ENCODE results near the gene LSM3. TPM values are rescaled to one million over a fixed set of nuclear protein-coding genes. Genes with fewer than 3 reads are reported as not detected.
A peak's percentile ranks its signal among the peaks of the same experiment; 100 is the strongest.

The LSM3 gene
- polyA plus RNA-seq, 2 donors, result 5.3 to 10.8 TPM

- 80 to 81% methylated on average over 3 of the region's 3 CpGs for WGBS, 2 donors
- Histone ChIP-seq H3K36me3 (ENCODE audit: control insufficient read depth in 2 of 2, insufficient read depth in 2 of 2, low read length in 1 of 2) (peaks cover 3 to 5% of the 10 kb centered on the region in 2 donors), H3K9me3 (ENCODE audit: control insufficient read depth in 2 of 2, insufficient read depth in 1 of 2, low read depth in 1 of 2, low read length in 1 of 2) (no peaks in the 10 kb centered on the region), H3K4me1 (ENCODE audit: control insufficient read depth in 2 of 2, insufficient read depth in 2 of 2, low read length in 1 of 2) (no peaks in the 10 kb centered on the region), H3K27ac (ENCODE audit: low read depth in 2 of 2, low read length in 1 of 2) (peak overlapping the region in 1 of 2 donors; percentile 43), H3K27me3 (ENCODE audit: control insufficient read depth in 1 of 2, insufficient read depth in 2 of 2, low read length in 2 of 2) (no peaks in the 10 kb centered on the region), H3K4me3 (ENCODE audit: low read depth in 1 of 2, low read length in 2 of 2) (no peak overlapping the region)
These were observed 2.6 kb downstream of the LSM3 start for GRCh38 chr3:14181253-14181652.

- peak overlapping the region in 1 of 2 donors; percentile 47 for H3K27ac ChIP-seq (ENCODE audit: low read depth in 2 of 2, low read length in 1 of 2)
- H3K4me1 ChIP-seq (ENCODE audit: control insufficient read depth in 2 of 2, insufficient read depth in 2 of 2, low read length in 1 of 2), result no peaks in the 10 kb centered on the region
- H3K4me3 ChIP-seq (ENCODE audit: low read depth in 1 of 2, low read length in 2 of 2), result no peak overlapping the region
- 41 to 53% methylated on average over 2 of the region's 2 CpGs for whole genome bisulfite sequencing, 2 donors
- peaks cover 3 to 9% of the 10 kb centered on the region in 2 donors for H3K36me3 ChIP-seq (ENCODE audit: control insufficient read depth in 2 of 2, insufficient read depth in 2 of 2, low read length in 1 of 2)
- H3K9me3 ChIP-seq (ENCODE audit: control insufficient read depth in 2 of 2, insufficient read depth in 1 of 2, low read depth in 1 of 2, low read length in 1 of 2), result no peaks in the 10 kb centered on the region
- no peaks in the 10 kb centered on the region for H3K27me3 ChIP-seq (ENCODE audit: control insufficient read depth in 1 of 2, insufficient read depth in 2 of 2, low read length in 2 of 2)
These were observed 4.5 kb downstream of the LSM3 start for GRCh38 chr3:14183015-14183577.

GRCh38 chr3:14186854-14187458, 8.3 kb downstream of the LSM3 start:
- 95 to 96% methylated on average over 5 of the region's 5 CpGs for WGBS, 2 donors
- H3K4me3 ChIP-seq (ENCODE audit: low read depth in 1 of 2, low read length in 2 of 2), result no peak overlapping the region

GRCh38 chr3:14188041-14188754, 9.6 kb downstream of the LSM3 start:
- H3K27ac ChIP-seq (ENCODE audit: low read depth in 2 of 2, low read length in 1 of 2), result no peak overlapping the region
- H3K36me3 ChIP-seq (ENCODE audit: control insufficient read depth in 2 of 2, insufficient read depth in 2 of 2, low read length in 1 of 2), result peaks cover 3 to 9% of the 10 kb centered on the region in 2 donors
- 73% methylated on average over 4 of the region's 4 CpGs for WGBS, 2 donors
- no peaks in the 10 kb centered on the region for H3K27me3 ChIP-seq (ENCODE audit: control insufficient read depth in 1 of 2, insufficient read depth in 2 of 2, low read length in 2 of 2)
- no peak overlapping the region for H3K4me3 ChIP-seq (ENCODE audit: low read depth in 1 of 2, low read length in 2 of 2)
- H3K9me3 ChIP-seq (ENCODE audit: control insufficient read depth in 2 of 2, insufficient read depth in 1 of 2, low read depth in 1 of 2, low read length in 1 of 2), result no peaks in the 10 kb centered on the region
- H3K4me1 ChIP-seq (ENCODE audit: control insufficient read depth in 2 of 2, insufficient read depth in 2 of 2, low read length in 1 of 2), result no peaks in the 10 kb centered on the region

More at GRCh38 chr3:14186854-14187458, 8.3 kb downstream of the LSM3 start:
- no peaks in the 10 kb centered on the region for H3K27me3 ChIP-seq (ENCODE audit: control insufficient read depth in 1 of 2, insufficient read depth in 2 of 2, low read length in 2 of 2)
- H3K27ac ChIP-seq (ENCODE audit: low read depth in 2 of 2, low read length in 1 of 2), result no peak overlapping the region
- no peaks in the 10 kb centered on the region for H3K9me3 ChIP-seq (ENCODE audit: control insufficient read depth in 2 of 2, insufficient read depth in 1 of 2, low read depth in 1 of 2, low read length in 1 of 2)
- no peaks in the 10 kb centered on the region for H3K4me1 ChIP-seq (ENCODE audit: control insufficient read depth in 2 of 2, insufficient read depth in 2 of 2, low read length in 1 of 2)
- peaks cover 3 to 9% of the 10 kb centered on the region in 2 donors for H3K36me3 ChIP-seq (ENCODE audit: control insufficient read depth in 2 of 2, insufficient read depth in 2 of 2, low read length in 1 of 2)

- peaks cover 2 to 5% of the 10 kb centered on the region in 2 donors for H3K36me3 ChIP-seq (ENCODE audit: control insufficient read depth in 2 of 2, insufficient read depth in 2 of 2, low read length in 1 of 2)
- no peak overlapping the region for H3K4me3 ChIP-seq (ENCODE audit: low read depth in 1 of 2, low read length in 2 of 2)
- H3K27me3 ChIP-seq (ENCODE audit: control insufficient read depth in 1 of 2, insufficient read depth in 2 of 2, low read length in 2 of 2), result no peaks in the 10 kb centered on the region
- no peaks in the 10 kb centered on the region for H3K4me1 ChIP-seq (ENCODE audit: control insufficient read depth in 2 of 2, insufficient read depth in 2 of 2, low read length in 1 of 2)
- no peaks in the 10 kb centered on the region for H3K9me3 ChIP-seq (ENCODE audit: control insufficient read depth in 2 of 2, insufficient read depth in 1 of 2, low read depth in 1 of 2, low read length in 1 of 2)
- peak overlapping the region in 1 of 2 donors; percentile 1 for H3K27ac ChIP-seq (ENCODE audit: low read depth in 2 of 2, low read length in 1 of 2)
- WGBS, 2 donors, result 87 to 89% methylated on average over 4 of the region's 4 CpGs
These were observed 16.2 kb downstream of the LSM3 start for GRCh38 chr3:14194865-14195264.

GRCh38 chr3:14199641-14200040, 21.0 kb downstream of the LSM3 start:
- Histone ChIP-seq H3K4me3 (ENCODE audit: low read depth in 1 of 2, low read length in 2 of 2) (no peak overlapping the region), H3K27ac (ENCODE audit: low read depth in 2 of 2, low read length in 1 of 2) (peak overlapping the region; percentile 31 to 72), H3K4me1 (ENCODE audit: control insufficient read depth in 2 of 2, insufficient read depth in 2 of 2, low read length in 1 of 2) (peaks cover 2 to 14% of the 10 kb centered on the region in 2 donors), H3K36me3 (ENCODE audit: control insufficient read depth in 2 of 2, insufficient read depth in 2 of 2, low read length in 1 of 2) (peaks cover 4 to 5% of the 10 kb centered on the region in 2 donors), H3K27me3 (ENCODE audit: control insufficient read depth in 1 of 2, insufficient read depth in 2 of 2, low read length in 2 of 2) (no peaks in the 10 kb centered on the region), H3K9me3 (ENCODE audit: control insufficient read depth in 2 of 2, insufficient read depth in 1 of 2, low read depth in 1 of 2, low read length in 1 of 2) (no peaks in the 10 kb centered on the region)
- 57 to 59% methylated on average over 4 of the region's 4 CpGs for WGBS, 2 donors

- Histone ChIP-seq H3K36me3 (ENCODE audit: control insufficient read depth in 2 of 2, insufficient read depth in 2 of 2, low read length in 1 of 2) (peaks cover 4 to 5% of the 10 kb centered on the region in 2 donors), H3K27ac (ENCODE audit: low read depth in 2 of 2, low read length in 1 of 2) (peak overlapping the region; percentile 40 to 48), H3K27me3 (ENCODE audit: control insufficient read depth in 1 of 2, insufficient read depth in 2 of 2, low read length in 2 of 2) (no peaks in the 10 kb centered on the region), H3K9me3 (ENCODE audit: control insufficient read depth in 2 of 2, insufficient read depth in 1 of 2, low read depth in 1 of 2, low read length in 1 of 2) (no peaks in the 10 kb centered on the region), H3K4me1 (ENCODE audit: control insufficient read depth in 2 of 2, insufficient read depth in 2 of 2, low read length in 1 of 2) (peaks cover 2 to 14% of the 10 kb centered on the region in 2 donors), H3K4me3 (ENCODE audit: low read depth in 1 of 2, low read length in 2 of 2) (no peak overlapping the region)
- 83 to 88% methylated on average over 4 of the region's 4 CpGs for WGBS, 2 donors
These were observed 21.7 kb downstream of the LSM3 start for GRCh38 chr3:14200276-14200675.

GRCh38 chr3:14200841-14201240, 22.2 kb downstream of the LSM3 start:
- WGBS, 2 donors, result 69 to 74% methylated on average over 4 of the region's 4 CpGs
- Histone ChIP-seq H3K4me1 (ENCODE audit: control insufficient read depth in 2 of 2, insufficient read depth in 2 of 2, low read length in 1 of 2) (peaks cover 2 to 14% of the 10 kb centered on the region in 2 donors), H3K4me3 (ENCODE audit: low read depth in 1 of 2, low read length in 2 of 2) (no peak overlapping the region), H3K27ac (ENCODE audit: low read depth in 2 of 2, low read length in 1 of 2) (peak overlapping the region; percentile 54 to 61), H3K36me3 (ENCODE audit: control insufficient read depth in 2 of 2, insufficient read depth in 2 of 2, low read length in 1 of 2) (peaks cover 4 to 5% of the 10 kb centered on the region in 2 donors), H3K9me3 (ENCODE audit: control insufficient read depth in 2 of 2, insufficient read depth in 1 of 2, low read depth in 1 of 2, low read length in 1 of 2) (no peaks in the 10 kb centered on the region), H3K27me3 (ENCODE audit: control insufficient read depth in 1 of 2, insufficient read depth in 2 of 2, low read length in 2 of 2) (no peaks in the 10 kb centered on the region)

- Histone ChIP-seq H3K4me3 (ENCODE audit: low read depth in 1 of 2, low read length in 2 of 2) (no peak overlapping the region), H3K36me3 (ENCODE audit: control insufficient read depth in 2 of 2, insufficient read depth in 2 of 2, low read length in 1 of 2) (peaks cover 4 to 5% of the 10 kb centered on the region in 2 donors), H3K27me3 (ENCODE audit: control insufficient read depth in 1 of 2, insufficient read depth in 2 of 2, low read length in 2 of 2) (no peaks in the 10 kb centered on the region), H3K9me3 (ENCODE audit: control insufficient read depth in 2 of 2, insufficient read depth in 1 of 2, low read depth in 1 of 2, low read length in 1 of 2) (no peaks in the 10 kb centered on the region), H3K4me1 (ENCODE audit: control insufficient read depth in 2 of 2, insufficient read depth in 2 of 2, low read length in 1 of 2) (peaks cover 2 to 14% of the 10 kb centered on the region in 2 donors), H3K27ac (ENCODE audit: low read depth in 2 of 2, low read length in 1 of 2) (no peak overlapping the region)
- 51 to 65% methylated on average over 7 of the region's 7 CpGs for WGBS, 2 donors
These were observed 23.5 kb downstream of the LSM3 start for GRCh38 chr3:14201940-14202684.

Data from esophagus (tissue), 2 donors.